Endothelial cell (in vitro differentiated cells): ENCODE results near the gene TCP11. TPM values are rescaled to one million over a fixed set of nuclear protein-coding genes. Genes with fewer than 3 reads are reported as not detected.

ENCODE experiments used
- DNase-seq: peaks from one replicate; pipeline ENCODE4 v3.0.0; 2021; ENCODE audit warnings: low spot score
- H3K27ac Mint-ChIP-seq: one replicate; pipeline ENCODE4 v1.8.0; 2021; ENCODE audit warnings: mixed read lengths, inconsistent platforms; ENCODE audit not compliant: unreplicated experiment
- H3K27me3 Mint-ChIP-seq: one replicate; pipeline ENCODE4 v1.8.0; 2021; ENCODE audit warnings: mild to moderate bottlenecking, moderate library complexity, mixed read lengths, inconsistent platforms; ENCODE audit not compliant: unreplicated experiment
- H3K36me3 Mint-ChIP-seq: one replicate; pipeline ENCODE4 v1.8.0; 2021; ENCODE audit warnings: mild to moderate bottlenecking, low read depth, mixed read lengths, inconsistent platforms; ENCODE audit not compliant: unreplicated experiment
- H3K4me1 Mint-ChIP-seq: one replicate; pipeline ENCODE4 v1.8.0; 2021; ENCODE audit warnings: mild to moderate bottlenecking, mixed read lengths, inconsistent platforms; ENCODE audit not compliant: unreplicated experiment
- H3K4me3 Mint-ChIP-seq: one replicate; pipeline ENCODE4 v1.8.0; 2021; ENCODE audit warnings: mild to moderate bottlenecking, mixed read lengths, inconsistent platforms; ENCODE audit not compliant: unreplicated experiment
- H3K9me3 Mint-ChIP-seq: one replicate; pipeline ENCODE4 v1.8.0; 2021; ENCODE audit warnings: mixed read lengths, inconsistent platforms; ENCODE audit not compliant: unreplicated experiment
- CTCF ChIP-seq: fragments of 200-600 bp; sonication (generic); IDR thresholded peaks from one replicate; pipeline ENCODE4 v1.5.0; 2021; ENCODE audit warnings: antibody characterized with exemption; ENCODE audit not compliant: unreplicated experiment
- total RNA-seq: library from RNA; stranded (reverse); fragmentation: NEBNext Ultra II Directional; extraction: Animal tissue kit (Norgen Biotek cat#: 25700); gene quantifications from one replicate; pipeline ENCODE4 v1.2.1, GENCODE V29; 2021; ENCODE audit not compliant: unreplicated experiment

Gene TCP11
- total RNA-seq, 1 donor from 2014 or later: 0.18 TPM

DNA sequence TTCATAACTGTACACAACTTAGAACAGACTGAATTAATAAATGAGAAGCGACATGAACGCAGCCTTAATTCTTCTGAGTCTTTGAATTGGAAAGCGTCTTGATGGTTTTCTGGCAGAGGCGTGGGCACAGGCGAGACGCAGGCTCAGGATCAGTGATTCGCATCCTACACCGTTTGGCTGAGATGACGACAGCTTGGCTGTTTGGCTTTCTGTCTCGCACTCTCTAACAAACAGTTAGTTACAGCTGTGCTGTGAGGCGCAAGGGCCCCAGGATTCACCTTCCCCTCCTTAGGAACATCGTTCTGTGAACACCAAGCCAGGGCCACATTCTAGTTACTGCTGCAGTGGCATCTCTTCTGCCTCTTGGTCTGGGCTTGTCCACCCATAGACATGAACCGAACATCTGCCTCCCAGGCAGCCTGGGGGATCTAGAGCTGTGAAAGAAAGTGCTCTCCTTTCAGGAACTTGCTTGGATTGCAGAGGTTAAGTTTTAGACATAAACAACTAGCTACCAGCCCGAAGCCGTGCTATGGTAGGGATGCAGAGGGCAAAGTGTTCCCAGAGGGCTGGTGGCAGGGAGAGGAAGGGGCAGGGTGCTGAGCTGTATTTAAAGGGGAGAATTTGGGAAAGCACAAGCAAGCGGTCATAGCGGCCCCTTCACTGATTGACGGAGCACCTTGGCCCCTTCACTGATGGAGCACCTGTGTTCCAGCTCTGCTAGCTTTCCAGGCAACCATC lies 49.6 kb downstream of the TCP11 start:
- Mint-ChIP-seq H3K27me3 (peaks cover 2% of the 10 kb centered on the region), H3K4me3 (no peak overlapping the region), H3K27ac (no peak overlapping the region), H3K36me3 (peaks cover 6% of the 10 kb centered on the region), H3K4me1 (peaks cover 13% of the 10 kb centered on the region), H3K9me3 (no peaks in the 10 kb centered on the region)
- TF ChIP-seq CTCF: no peak
- DNase-seq: no peak

DNA sequence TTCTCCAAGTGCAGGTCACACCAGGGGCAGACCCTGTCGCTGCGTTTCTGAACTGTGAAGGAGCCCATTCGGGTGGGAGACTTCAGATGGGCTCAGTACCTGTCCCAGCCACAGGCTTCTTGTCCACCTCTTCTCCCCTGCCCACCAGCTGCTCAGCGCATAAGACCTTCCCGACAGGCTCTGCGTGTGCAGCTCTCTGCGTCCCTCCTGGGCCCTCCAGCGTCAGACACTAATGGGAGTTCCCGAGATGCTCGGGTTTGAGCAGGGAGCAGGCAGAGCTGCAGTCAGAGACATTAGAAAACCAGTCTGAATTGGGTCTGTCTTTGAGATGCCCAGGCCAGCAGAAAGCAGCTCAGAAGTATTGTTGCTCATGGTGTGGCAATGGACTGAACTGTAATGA lies 50.4 kb downstream of the TCP11 start:
- Mint-ChIP-seq H3K4me3 (no peak overlapping the region), H3K27ac (no peak overlapping the region), H3K4me1 (peaks cover 16% of the 10 kb centered on the region)

GRCh38 chr6:35089935-35090505 lies 51.1 kb downstream of the TCP11 start:
- Mint-ChIP-seq H3K9me3 (no peaks in the 10 kb centered on the region), H3K27ac (no peak overlapping the region), H3K4me1 (peaks cover 16% of the 10 kb centered on the region), H3K36me3 (peaks cover 13% of the 10 kb centered on the region), H3K4me3 (no peak overlapping the region), H3K27me3 (peaks cover 5% of the 10 kb centered on the region)
- TF ChIP-seq CTCF: no peak
- DNase-seq: no peak

More for the DNA sequence above, 50.4 kb downstream of the TCP11 start:
- DNase-seq: no peak
- H3K9me3 Mint-ChIP-seq: no peaks in the 10 kb centered on the region
- H3K36me3 Mint-ChIP-seq: peaks cover 13% of the 10 kb centered on the region
- H3K27me3 Mint-ChIP-seq: peaks cover 2% of the 10 kb centered on the region
- TF ChIP-seq CTCF: no peak

DNA sequence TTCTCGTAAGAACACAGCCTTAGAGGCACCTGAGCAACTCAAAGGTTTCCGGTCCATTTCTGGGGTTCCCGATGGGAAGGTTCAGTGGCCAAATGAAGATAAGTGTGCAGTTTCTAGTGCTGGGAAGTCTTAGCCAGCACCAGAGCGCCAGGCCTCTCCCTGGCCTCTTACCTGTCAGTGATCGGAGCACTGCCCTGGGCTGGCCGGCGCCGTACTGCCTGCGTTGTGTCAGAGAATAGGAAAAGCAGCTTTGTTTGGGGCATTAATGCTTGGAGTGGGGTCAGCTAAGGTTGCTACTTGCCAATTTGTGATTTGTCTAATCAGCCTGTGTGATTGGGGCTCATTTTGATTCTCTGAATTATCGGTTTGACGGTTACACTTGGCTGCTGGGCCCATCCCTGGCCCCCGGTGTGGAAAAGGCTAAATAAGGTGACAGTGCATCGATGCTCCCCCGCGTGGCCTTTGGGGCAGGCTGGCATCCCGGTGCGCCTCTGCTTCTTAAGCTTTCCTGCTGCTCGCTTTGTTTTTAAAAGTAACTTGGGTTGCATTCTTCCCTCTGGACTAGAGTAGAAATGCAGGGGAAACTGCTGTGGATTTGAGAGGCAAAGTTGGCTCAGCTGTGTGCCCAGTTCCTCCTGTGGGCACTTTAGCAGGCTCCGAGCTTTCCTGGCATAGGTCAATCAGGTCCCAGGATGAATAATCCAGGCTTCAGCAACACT lies 51.8 kb downstream of the TCP11 start:
- Mint-ChIP-seq H3K4me3 (no peak overlapping the region), H3K27me3 (peaks cover 5% of the 10 kb centered on the region), H3K27ac (no peak overlapping the region), H3K4me1 (peaks cover 16% of the 10 kb centered on the region), H3K9me3 (no peaks in the 10 kb centered on the region), H3K36me3 (peaks cover 13% of the 10 kb centered on the region)
- no peak for TF ChIP-seq CTCF
- no peak for DNase-seq
